Astrocyte (in vitro differentiated cells and primary cell): ENCODE measurements around the gene FHL1. TPM values are rescaled to one million over a fixed set of nuclear protein-coding genes. Genes with fewer than 3 reads are reported as not detected.

Experiments
- DNase-seq: peaks from one replicate; pipeline ENCODE4 v3.0.0-alpha.2; 2010; ENCODE audit warnings: low read depth
- FAIRE-seq: peaks from 2 replicates; lab custom pipeline; 2011; peaks lifted over from hg19 to GRCh38; lab: Jason Lieb, UNC
- H2AFZ ChIP-seq: 2 replicates; pipeline ENCODE4 v1.6.0; 2012; ENCODE audit warnings: low read depth, low read length, inconsistent platforms
- H3K27ac ChIP-seq: 2 replicates; pipeline ENCODE4 v1.5.1; 2011; ENCODE audit warnings: low read depth, low read length, inconsistent platforms
- H3K27me3 ChIP-seq: 2 replicates; pipeline ENCODE4 v1.6.0; 2011; ENCODE audit warnings: low read length, inconsistent platforms; ENCODE audit not compliant: insufficient read depth
- H3K36me3 ChIP-seq: 2 replicates; pipeline ENCODE4 v1.5.1; 2011; ENCODE audit warnings: low read length, inconsistent platforms; ENCODE audit not compliant: insufficient read depth
- H3K4me1 ChIP-seq: 2 replicates; pipeline ENCODE4 v1.5.1; 2011; ENCODE audit warnings: low read length, inconsistent platforms; ENCODE audit not compliant: insufficient read depth
- H3K4me2 ChIP-seq: 2 replicates; pipeline ENCODE4 v1.6.0; 2012; ENCODE audit warnings: low read length, inconsistent platforms
- H3K4me3 ChIP-seq: 2 replicates; pipeline ENCODE4 v1.5.1; 2011; ENCODE audit warnings: low read depth, mild to moderate bottlenecking, low read length, inconsistent platforms; ENCODE audit not compliant: insufficient read depth
- H3K79me2 ChIP-seq: 2 replicates; pipeline ENCODE4 v1.6.0; 2012; ENCODE audit warnings: mild to moderate bottlenecking, low read length, inconsistent platforms; ENCODE audit not compliant: insufficient read depth
- H3K9ac ChIP-seq: 2 replicates; pipeline ENCODE4 v1.6.0; 2012; ENCODE audit warnings: mild to moderate bottlenecking, low read length, inconsistent platforms
- H3K9me3 ChIP-seq: 2 replicates; pipeline ENCODE4 v1.5.1; 2012; ENCODE audit warnings: low read depth, mild to moderate bottlenecking, low read length, inconsistent platforms; ENCODE audit not compliant: insufficient read depth
- H4K20me1 ChIP-seq: 2 replicates; pipeline ENCODE4 v1.6.0; 2012; ENCODE audit warnings: low read length, inconsistent platforms; ENCODE audit not compliant: insufficient read depth
- H3K27ac Mint-ChIP-seq: one replicate; pipeline ENCODE4 v1.8.0; 2021; ENCODE audit warnings: mild to moderate bottlenecking, mixed read lengths; ENCODE audit not compliant: unreplicated experiment
- H3K27me3 Mint-ChIP-seq: one replicate; pipeline ENCODE4 v1.8.0; 2021; ENCODE audit warnings: low read depth, mixed read lengths; ENCODE audit not compliant: unreplicated experiment
- H3K36me3 Mint-ChIP-seq: one replicate; pipeline ENCODE4 v1.8.0; 2021; ENCODE audit warnings: low read depth, mixed read lengths; ENCODE audit not compliant: unreplicated experiment
- H3K4me1 Mint-ChIP-seq: one replicate; pipeline ENCODE4 v1.8.0; 2021; ENCODE audit warnings: low read depth, mixed read lengths; ENCODE audit not compliant: unreplicated experiment
- H3K4me3 Mint-ChIP-seq: one replicate; pipeline ENCODE4 v1.8.0; 2021; ENCODE audit warnings: mild to moderate bottlenecking, moderate library complexity, mixed read lengths; ENCODE audit not compliant: unreplicated experiment
- H3K9me3 Mint-ChIP-seq: one replicate; pipeline ENCODE4 v1.8.0; 2021; ENCODE audit warnings: mild to moderate bottlenecking, mixed read lengths; ENCODE audit not compliant: unreplicated experiment
- CTCF ChIP-seq: IDR thresholded peaks from 2 replicates; pipeline ENCODE4 v1.5.1; 2011; ENCODE audit warnings: low read depth, mild to moderate bottlenecking, inconsistent platforms, low read length, moderate library complexity; ENCODE audit not compliant: insufficient read depth
- EZH2 ChIP-seq: IDR thresholded peaks from 2 replicates; pipeline ENCODE4 v1.6.1; 2012; ENCODE audit warnings: mild to moderate bottlenecking, low read length, inconsistent platforms; ENCODE audit not compliant: insufficient read depth
- total RNA-seq: library from RNA; stranded (reverse); gene quantifications from 2 replicates; pipeline ENCODE4 v1.2.1, GENCODE V29; 2021

The FHL1 gene
- total RNA-seq, 1 donor from 2014 or later: 115 TPM

- no peaks in the 10 kb centered on the region for H3K9me3 ChIP-seq
- H2AFZ ChIP-seq: no peak overlapping the region
- peaks cover 17% of the 10 kb centered on the region for H3K4me1 Mint-ChIP-seq
- H3K79me2 ChIP-seq: peaks cover 60% of the 10 kb centered on the region
- DNase-seq (no peak), FAIRE-seq (peak; percentile 23)
- no peaks in the 10 kb centered on the region for H3K27me3 Mint-ChIP-seq
- H3K4me3 Mint-ChIP-seq: no peak overlapping the region
- no peak overlapping the region for H3K4me3 ChIP-seq
- no peak overlapping the region for H3K4me2 ChIP-seq
- H3K27ac ChIP-seq: no peak overlapping the region
- no peaks in the 10 kb centered on the region for H3K27me3 ChIP-seq
- no peak for TF ChIP-seq CTCF
- TF ChIP-seq EZH2: no peak
- H3K4me1 ChIP-seq: no peaks in the 10 kb centered on the region
- no peaks in the 10 kb centered on the region for H3K36me3 Mint-ChIP-seq
- no peaks in the 10 kb centered on the region for H3K9me3 Mint-ChIP-seq
- H4K20me1 ChIP-seq: peaks cover 10% of the 10 kb centered on the region
- H3K27ac Mint-ChIP-seq: no peak overlapping the region
- H3K36me3 ChIP-seq: no peaks in the 10 kb centered on the region
- no peak overlapping the region for H3K9ac ChIP-seq
Observed at GRCh38 chrX:136154998-136155397, 7.7 kb downstream of the FHL1 start.

- Mint-ChIP-seq H3K27me3 (no peaks in the 10 kb centered on the region), H3K27ac (no peak overlapping the region), H3K4me3 (no peak overlapping the region), H3K36me3 (no peaks in the 10 kb centered on the region), H3K9me3 (no peaks in the 10 kb centered on the region), H3K4me1 (peaks cover 15% of the 10 kb centered on the region)
- Histone ChIP-seq H3K9ac (no peak overlapping the region), H3K27ac (no peak overlapping the region), H3K79me2 (peaks cover 57% of the 10 kb centered on the region), H3K27me3 (no peaks in the 10 kb centered on the region), H2AFZ (no peak overlapping the region), H3K9me3 (no peaks in the 10 kb centered on the region), H3K4me1 (no peaks in the 10 kb centered on the region), H3K4me2 (no peak overlapping the region), H4K20me1 (peaks cover 4% of the 10 kb centered on the region), H3K4me3 (no peak overlapping the region), H3K36me3 (no peaks in the 10 kb centered on the region)
- TF ChIP-seq EZH2 (no peak), CTCF (no peak)
- FAIRE-seq (peak; percentile 55), DNase-seq (no peak)
Observed at GRCh38 chrX:136156560-136157117, 9.3 kb downstream of the FHL1 start.

GRCh38 chrX:136157187-136157586, 9.9 kb downstream of the FHL1 start:
- H3K9me3 ChIP-seq: no peaks in the 10 kb centered on the region
- TF ChIP-seq EZH2: no peak
- no peak for TF ChIP-seq CTCF
- no peak for DNase-seq
- no peak overlapping the region for H3K4me2 ChIP-seq
- no peak overlapping the region for H3K27ac Mint-ChIP-seq
- H3K9me3 Mint-ChIP-seq: no peaks in the 10 kb centered on the region
- H3K4me1 Mint-ChIP-seq: peaks cover 16% of the 10 kb centered on the region
- H4K20me1 ChIP-seq: peaks cover 4% of the 10 kb centered on the region
- H3K27me3 Mint-ChIP-seq: no peaks in the 10 kb centered on the region
- H3K27ac ChIP-seq: no peak overlapping the region
- H2AFZ ChIP-seq: no peak overlapping the region
- H3K36me3 Mint-ChIP-seq: no peaks in the 10 kb centered on the region
- no peaks in the 10 kb centered on the region for H3K27me3 ChIP-seq
- no peak overlapping the region for H3K9ac ChIP-seq
- no peak for FAIRE-seq
- no peak overlapping the region for H3K4me3 Mint-ChIP-seq
- H3K4me1 ChIP-seq: no peaks in the 10 kb centered on the region
- no peak overlapping the region for H3K4me3 ChIP-seq
- peaks cover 51% of the 10 kb centered on the region for H3K79me2 ChIP-seq
- no peaks in the 10 kb centered on the region for H3K36me3 ChIP-seq
